ENCODE data around the gene DAD1.

The DAD1 gene

GRCh38 chr14:22566266-22566665 is 22.8 kb downstream of the DAD1 start:
- peak; percentile 60 for DNase-seq

DNA sequence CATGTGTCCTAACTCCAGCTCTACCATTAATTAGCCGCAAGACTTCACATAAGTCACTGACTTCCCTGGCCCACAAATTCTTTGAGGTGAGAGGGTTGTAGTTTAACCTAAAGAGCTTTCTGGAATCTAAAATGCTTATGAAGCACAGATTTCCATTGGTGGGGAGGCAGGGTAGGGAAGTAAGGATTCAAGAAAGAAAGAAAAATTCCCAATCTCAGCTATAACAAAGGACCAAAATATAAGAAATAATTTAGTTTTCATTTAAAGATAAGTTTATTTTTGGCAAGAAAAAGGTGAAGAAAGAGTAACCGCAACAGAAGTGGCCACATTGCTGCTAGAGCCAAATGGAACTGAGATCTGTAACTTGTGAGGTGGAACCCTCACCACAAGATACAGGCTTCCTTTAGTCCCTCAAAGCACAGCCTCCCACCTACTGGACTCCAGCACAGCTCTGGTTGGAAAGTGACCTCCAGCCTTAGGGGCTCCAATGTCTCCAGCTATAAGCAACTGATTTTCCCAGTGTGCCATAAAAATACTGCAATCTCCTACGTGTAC is 23.6 kb downstream of the DAD1 start:
- peak; percentile 52 for DNase-seq

GRCh38 chr14:22564463-22564862 is 24.6 kb downstream of the DAD1 start:
- peak; percentile 9 for DNase-seq

GRCh38 chr14:22563987-22564386 is 25.0 kb downstream of the DAD1 start:
- DNase-seq = peak; percentile 53

DNA sequence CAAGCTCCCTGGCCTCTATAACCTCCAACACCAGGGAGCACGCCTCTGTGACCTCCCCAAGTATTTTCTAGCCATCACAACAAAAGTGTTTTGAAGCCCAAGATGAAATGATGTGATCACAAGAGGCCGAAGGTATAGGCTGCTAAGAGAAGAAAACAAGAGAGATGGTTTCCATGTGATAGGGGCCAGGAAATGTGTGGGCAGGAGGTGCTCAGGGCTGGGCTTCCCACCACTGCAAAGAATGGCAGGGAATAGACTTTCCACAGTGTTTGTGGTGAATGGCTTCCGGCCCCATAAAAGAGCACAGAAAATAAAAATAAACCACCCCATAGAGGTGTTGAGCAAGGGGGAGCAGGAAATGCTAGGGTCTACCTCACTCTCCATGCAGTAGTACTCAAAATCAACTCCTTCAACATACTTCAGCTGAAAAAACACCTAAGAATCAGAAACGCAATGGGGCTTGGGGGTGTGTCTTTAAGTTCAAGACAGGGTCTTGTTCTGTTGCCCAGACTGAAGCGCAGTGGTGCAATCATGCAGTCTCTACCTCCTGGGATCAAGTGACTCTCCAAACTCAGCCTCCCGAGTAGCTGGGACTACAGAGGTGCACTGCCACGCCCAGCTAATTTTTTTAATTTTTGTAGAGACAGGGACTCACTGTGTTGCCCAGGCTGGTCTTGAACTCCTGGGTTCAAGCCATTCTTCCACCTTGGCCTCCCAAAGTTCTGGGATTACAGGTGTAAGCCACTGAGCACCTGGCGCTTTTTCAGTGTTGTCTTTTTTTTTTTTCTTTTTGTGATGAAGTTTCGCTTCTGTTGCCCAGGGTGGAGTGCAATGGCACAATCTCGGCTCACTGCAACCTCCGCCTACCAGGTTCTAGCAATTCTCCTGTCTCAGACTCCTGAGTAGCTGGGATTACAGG is 27.1 kb downstream of the DAD1 start:
- peak; percentile 89 for DNase-seq

- no peak for DNase-seq
These were observed 27.7 kb downstream of the DAD1 start for GRCh38 chr14:22561366-22561660.

DNA sequence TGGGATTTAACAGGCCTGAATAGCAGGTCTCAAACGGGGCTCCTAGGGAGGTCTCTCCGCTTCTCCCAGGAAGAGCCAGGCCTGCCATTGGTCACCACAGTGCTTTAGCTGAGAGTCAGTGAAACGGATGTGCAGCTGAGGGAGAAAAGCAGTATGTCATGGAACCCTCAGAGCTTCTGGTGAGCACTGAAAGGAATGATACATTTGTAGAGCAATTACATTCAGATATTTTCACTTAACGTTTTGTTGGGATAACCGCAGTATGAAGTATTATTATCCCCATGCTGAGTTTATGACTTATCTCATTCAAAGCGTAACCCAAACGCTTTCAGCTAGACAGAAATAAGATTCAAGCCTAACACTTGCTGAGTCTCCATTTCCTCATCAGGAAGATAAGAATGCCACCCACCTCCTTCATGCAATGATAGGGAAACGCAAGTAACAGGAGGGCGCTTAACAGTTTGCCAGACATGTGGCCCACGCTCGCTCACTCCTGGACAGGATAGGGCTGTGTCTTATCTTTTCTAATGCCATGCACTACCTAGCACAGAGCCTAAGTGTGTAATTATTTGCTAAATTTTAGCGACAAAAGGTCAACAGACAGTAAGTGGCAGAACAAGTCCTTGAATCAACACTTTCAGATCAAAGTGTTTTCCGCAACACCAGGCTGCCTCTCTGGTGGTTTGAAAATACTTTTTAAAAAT is 28.2 kb downstream of the DAD1 start:
- DNase-seq = peak; percentile 56

- DNase-seq = peak; percentile 6
These were observed 30.0 kb downstream of the DAD1 start for GRCh38 chr14:22559041-22559440.

- peak; percentile 90 for DNase-seq
These were observed 30.7 kb downstream of the DAD1 start for GRCh38 chr14:22558221-22558913.

- DNase-seq = peak; percentile 21
These were observed 31.2 kb downstream of the DAD1 start for GRCh38 chr14:22557846-22558220.

DNA sequence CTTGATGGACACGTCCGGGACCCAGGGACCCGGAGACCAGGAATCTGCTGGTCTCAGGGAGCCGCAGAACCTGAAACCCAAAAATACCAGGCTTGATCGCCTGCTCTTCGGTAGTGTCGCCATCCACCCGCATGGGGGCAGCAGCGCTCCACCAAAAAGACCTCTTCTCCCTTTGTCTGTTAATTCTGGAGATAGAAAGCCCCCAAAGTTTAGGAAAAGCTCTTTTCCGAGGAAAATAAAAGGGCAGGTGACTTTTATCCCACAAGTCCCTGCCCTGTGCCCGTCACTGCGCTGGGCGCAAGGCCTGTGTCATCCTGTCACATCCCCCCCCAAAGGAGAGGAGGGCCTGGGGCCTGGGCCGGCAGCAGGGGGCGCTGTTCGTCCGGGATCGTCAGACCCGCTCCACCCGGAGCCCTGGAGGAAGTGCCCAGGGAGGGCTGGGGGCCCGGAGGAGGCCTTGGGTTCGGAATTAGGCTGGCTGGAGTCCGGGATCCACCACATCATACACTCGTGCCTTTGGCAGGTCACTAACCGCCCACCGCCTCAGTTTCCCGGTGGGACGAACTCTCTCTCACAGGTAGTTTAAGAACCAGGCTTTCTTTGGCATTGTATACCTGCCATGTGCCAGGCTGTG is 31.9 kb downstream of the DAD1 start:
- peak; percentile 94 for DNase-seq

GRCh38 chr14:22556021-22556989 is 32.7 kb downstream of the DAD1 start:
- DNase-seq = peak; percentile 100

DNA sequence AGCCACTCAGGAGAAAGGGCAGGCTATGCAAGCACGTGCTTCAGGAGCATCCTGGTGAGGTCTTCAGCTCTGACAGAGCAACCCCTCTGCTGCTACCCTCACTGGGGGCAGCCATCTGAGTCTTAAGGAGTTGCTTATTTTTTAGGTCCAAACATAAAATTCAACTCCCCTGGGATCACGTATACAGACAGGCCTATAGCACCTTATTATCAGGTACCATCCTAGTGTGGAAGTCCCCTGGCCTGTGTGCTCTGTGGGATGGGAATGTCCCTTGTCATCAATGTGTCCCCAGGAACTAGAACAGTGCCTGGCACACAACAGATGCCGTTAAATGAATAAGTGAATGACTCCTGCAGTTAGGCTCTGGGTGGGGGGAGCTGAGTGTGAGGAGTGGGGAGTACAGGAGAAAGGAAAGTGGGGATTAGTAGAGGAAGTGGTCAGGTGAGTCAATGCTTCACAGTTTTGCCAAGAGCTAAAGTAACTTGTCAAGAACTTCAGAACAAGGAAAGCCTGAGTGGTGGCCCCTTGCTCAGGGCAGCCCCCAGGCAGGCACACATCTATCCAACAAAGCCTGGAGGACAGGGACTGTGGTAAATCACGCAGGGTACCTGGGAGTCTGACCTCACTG is 33.5 kb downstream of the DAD1 start:
- peak; percentile 90 for DNase-seq

- DNase-seq = peak; percentile 55
These were observed 34.3 kb downstream of the DAD1 start for GRCh38 chr14:22554498-22555383.

- peak; percentile 30 for DNase-seq
These were observed 35.0 kb downstream of the DAD1 start for GRCh38 chr14:22553861-22554497.

DNA sequence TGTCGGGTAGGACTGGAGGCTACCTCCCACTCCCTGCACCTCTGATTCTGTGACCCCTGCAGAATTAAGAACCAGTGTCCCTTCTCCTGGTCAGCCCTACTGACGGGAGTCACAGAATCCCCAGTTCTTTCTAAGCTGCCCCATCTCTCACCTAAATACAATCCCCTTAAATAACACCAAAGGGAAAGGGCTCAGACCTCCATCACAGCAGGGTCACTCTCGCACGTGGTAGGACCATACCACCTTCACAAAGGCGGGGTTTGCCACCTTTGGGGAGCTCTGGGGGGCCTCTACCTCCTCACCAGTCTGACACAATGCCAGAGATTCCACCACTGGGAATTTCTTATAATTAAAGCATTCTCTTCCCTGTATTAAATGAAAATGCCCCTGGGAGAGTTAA is 35.6 kb downstream of the DAD1 start:
- DNase-seq = peak; percentile 19

GRCh38 chr14:22552827-22553076 is 36.3 kb downstream of the DAD1 start:
- DNase-seq = no peak

GRCh38 chr14:22552001-22552826 is 36.8 kb downstream of the DAD1 start:
- peak; percentile 65 for DNase-seq

DNA sequence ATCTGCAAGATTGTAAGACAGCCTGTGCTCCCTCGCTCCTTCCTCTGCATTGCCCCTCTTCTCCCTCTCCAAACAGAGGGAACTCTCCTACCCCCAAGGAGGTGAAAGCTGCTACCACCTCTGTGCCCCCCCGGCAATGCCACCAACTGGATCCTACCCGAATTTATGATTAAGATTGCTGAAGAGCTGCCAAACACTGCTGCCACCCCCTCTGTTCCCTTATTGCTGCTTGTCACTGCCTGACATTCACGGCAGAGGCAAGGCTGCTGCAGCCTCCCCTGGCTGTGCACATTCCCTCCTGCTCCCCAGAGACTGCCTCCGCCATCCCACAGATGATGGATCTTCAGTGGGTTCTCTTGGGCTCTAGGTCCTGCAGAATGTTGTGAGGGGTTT is 37.4 kb downstream of the DAD1 start:
- peak; percentile 26 for DNase-seq

Measured in activated CD4-positive, alpha-beta T cell treated with anti-CD3 and anti-CD28 coated beads, Interleukin-10, Interleukin-2, amounts not matched to agents 100 ng/mL and 50 ng/mL, durations not matched to agents 16 hours and 8 hours (primary cell).